SU-DHL-6 (cell line): ENCODE results near the gene C1QTNF1.

Experiments used
- H2AFZ ChIP-seq: fragments of 200-600 bp; sonication (generic); 2 replicates; pipeline ENCODE4 v1.6.1; 2014; ENCODE audit warnings: low read depth, mild to moderate bottlenecking, moderate library complexity, mixed read lengths, antibody characterized with exemption, low read length; ENCODE audit not compliant: severe bottlenecking
- H3F3A ChIP-seq: fragments of 200-600 bp; shearing (Covaris generic); 2 replicates; pipeline ENCODE4 v1.6.0; 2016; ENCODE audit warnings: antibody characterized with exemption, mild to moderate bottlenecking; ENCODE audit not compliant: insufficient read depth
- H3K27ac ChIP-seq: fragments of 200-600 bp; sonication (generic); 2 replicates; pipeline ENCODE4 v1.5.1; 2016; ENCODE audit warnings: low read depth, mild to moderate bottlenecking, low read length, moderate library complexity, mixed read lengths
- H3K27me3 ChIP-seq: fragments of 200-600 bp; sonication (generic), shearing (Covaris generic); 2 replicates; pipeline ENCODE4 v1.6.0; 2014; ENCODE audit warnings: mild to moderate bottlenecking, low read length
- H3K36me3 ChIP-seq: fragments of 200-600 bp; sonication (generic); 2 replicates; pipeline ENCODE4 v1.6.1; 2014; ENCODE audit warnings: mild to moderate bottlenecking, low read length, mixed read lengths
- H3K4me2 ChIP-seq: fragments of 300-600, 200-600 bp; shearing (Covaris generic), sonication (generic); 2 replicates; pipeline ENCODE4 v1.6.0; 2014; ENCODE audit warnings: low read length, low read depth, mild to moderate bottlenecking; ENCODE audit not compliant: poor library complexity, severe bottlenecking
- H3K4me3 ChIP-seq: fragments of 200-600 bp; sonication (generic); 2 replicates; pipeline ENCODE4 v1.5.1; 2014; ENCODE audit warnings: antibody characterized with exemption, low read length, mild to moderate bottlenecking, mixed read lengths; ENCODE audit not compliant: insufficient read depth, poor library complexity, severe bottlenecking
- H3K79me2 ChIP-seq: fragments of 200-600 bp; sonication (generic); 2 replicates; pipeline ENCODE4 v1.6.1; 2014; ENCODE audit warnings: mild to moderate bottlenecking, low read length, moderate library complexity; ENCODE audit not compliant: insufficient read depth
- H3K9ac ChIP-seq: fragments of 200-600 bp; sonication (generic); 2 replicates; pipeline ENCODE4 v1.7.0; 2014; ENCODE audit warnings: mild to moderate bottlenecking, low read length
- H3K9me2 ChIP-seq: fragments of 200-600 bp; sonication (generic); replicated peaks from 2 replicates; pipeline ENCODE4 v1.6.1; 2014; ENCODE audit warnings: low read length; ENCODE audit not compliant: insufficient read depth
- H3K9me3 ChIP-seq: fragments of 200-600 bp; sonication (generic); 2 replicates; pipeline ENCODE4 v1.6.1; 2014; ENCODE audit warnings: low read length, mixed read lengths; ENCODE audit not compliant: insufficient read depth
- H4K20me1 ChIP-seq: fragments of 200-600 bp; sonication (generic); 2 replicates; pipeline ENCODE4 v1.6.1; 2014; ENCODE audit warnings: low read depth, mild to moderate bottlenecking, antibody characterized with exemption, low read length, moderate library complexity, mixed read lengths
- CTCF ChIP-seq: fragments of 200-600 bp; sonication (generic); IDR thresholded peaks from one replicate; pipeline ENCODE4 v1.5.1; 2017; ENCODE audit warnings: antibody characterized with exemption, mild to moderate bottlenecking, low read length, moderate library complexity; ENCODE audit not compliant: insufficient read depth, poor library complexity, severe bottlenecking
- EZH2phosphoT487 ChIP-seq: fragments of 200-600 bp; sonication (generic), shearing (Covaris generic); conservative IDR thresholded peaks from 2 replicates; pipeline ENCODE4 v1.6.1; 2018; ENCODE audit warnings: mild to moderate bottlenecking, antibody characterized with exemption, low read length, moderate library complexity, mixed read lengths

The C1QTNF1 gene

GRCh38 chr17:79012563-79013134 is 11.3 kb upstream of the C1QTNF1 start:
- Histone ChIP-seq H3K9me2 (no peaks in the 10 kb centered on the region), H3K9me3 (peaks cover 19% of the 10 kb centered on the region), H3K79me2 (peaks cover 18% of the 10 kb centered on the region), H4K20me1 (no peaks in the 10 kb centered on the region), H3K4me2 (no peak overlapping the region), H3K27ac (no peak overlapping the region), H3K27me3 (no peaks in the 10 kb centered on the region), H3F3A (no peaks in the 10 kb centered on the region), H3K36me3 (no peaks in the 10 kb centered on the region), H2AFZ (no peak overlapping the region), H3K9ac (no peak overlapping the region), H3K4me3 (no peak overlapping the region)
- TF ChIP-seq CTCF (no peak), EZH2phosphoT487 (no peak)

GRCh38 chr17:79014158-79014758 is 9.7 kb upstream of the C1QTNF1 start:
- H3K9me3 ChIP-seq = peaks cover 19% of the 10 kb centered on the region
- no peaks in the 10 kb centered on the region for H3K36me3 ChIP-seq
- no peak overlapping the region for H3K9ac ChIP-seq
- H3K9me2 ChIP-seq = no peaks in the 10 kb centered on the region
- H3K27me3 ChIP-seq = no peaks in the 10 kb centered on the region
- TF ChIP-seq EZH2phosphoT487 (no peak), CTCF (no peak)
- H3K4me2 ChIP-seq = no peak overlapping the region
- H3K79me2 ChIP-seq = peaks cover 1% of the 10 kb centered on the region
- H3K4me3 ChIP-seq = no peak overlapping the region
- no peak overlapping the region for H2AFZ ChIP-seq
- H3K27ac ChIP-seq = no peak overlapping the region
- H3F3A ChIP-seq = no peaks in the 10 kb centered on the region
- no peaks in the 10 kb centered on the region for H4K20me1 ChIP-seq

- H3F3A ChIP-seq = no peaks in the 10 kb centered on the region
- no peak overlapping the region for H3K4me3 ChIP-seq
- H3K79me2 ChIP-seq = no peaks in the 10 kb centered on the region
- no peaks in the 10 kb centered on the region for H3K27me3 ChIP-seq
- H3K9me3 ChIP-seq = peaks cover 19% of the 10 kb centered on the region
- TF ChIP-seq EZH2phosphoT487 = no peak
- no peak for TF ChIP-seq CTCF
- H3K36me3 ChIP-seq = no peaks in the 10 kb centered on the region
- H2AFZ ChIP-seq = no peak overlapping the region
- no peaks in the 10 kb centered on the region for H4K20me1 ChIP-seq
- no peaks in the 10 kb centered on the region for H3K9me2 ChIP-seq
- no peak overlapping the region for H3K4me2 ChIP-seq
- no peak overlapping the region for H3K9ac ChIP-seq
- H3K27ac ChIP-seq = no peak overlapping the region
Observed at GRCh38 chr17:79017546-79018369, 6.2 kb upstream of the C1QTNF1 start.
